PFSK-1 (cell line): Measurements from ENCODE around the gene LRGUK.

Source experiments
- POLR2AphosphoS5 ChIP-seq: IDR thresholded peaks from 2 replicates; pipeline ENCODE4 v1.6.1; 2012; ENCODE audit warnings: low read depth, mild to moderate bottlenecking, control low read depth, low read length, moderate library complexity
- SIN3A ChIP-seq: IDR thresholded peaks from 2 replicates; pipeline ENCODE4 v1.6.1; 2012; ENCODE audit warnings: mild to moderate bottlenecking, low read length, moderate library complexity, borderline replicate concordance; ENCODE audit not compliant: insufficient read depth
- TF ChIP-seq, protein P1 (sequence below), 2 experiments: IDR thresholded peaks; 2 replicates each; pipeline versions ENCODE4 v1.6.1 to v1.8.0; 2011 to 2012; ENCODE audit warnings: low read depth in 2 of 2, low read length in 2 of 2, control low read depth in 1 of 2, inconsistent platforms in 1 of 2, mild to moderate bottlenecking in 1 of 2, moderate library complexity in 1 of 2; ENCODE audit not compliant: insufficient read depth in 1 of 2

DNA sequence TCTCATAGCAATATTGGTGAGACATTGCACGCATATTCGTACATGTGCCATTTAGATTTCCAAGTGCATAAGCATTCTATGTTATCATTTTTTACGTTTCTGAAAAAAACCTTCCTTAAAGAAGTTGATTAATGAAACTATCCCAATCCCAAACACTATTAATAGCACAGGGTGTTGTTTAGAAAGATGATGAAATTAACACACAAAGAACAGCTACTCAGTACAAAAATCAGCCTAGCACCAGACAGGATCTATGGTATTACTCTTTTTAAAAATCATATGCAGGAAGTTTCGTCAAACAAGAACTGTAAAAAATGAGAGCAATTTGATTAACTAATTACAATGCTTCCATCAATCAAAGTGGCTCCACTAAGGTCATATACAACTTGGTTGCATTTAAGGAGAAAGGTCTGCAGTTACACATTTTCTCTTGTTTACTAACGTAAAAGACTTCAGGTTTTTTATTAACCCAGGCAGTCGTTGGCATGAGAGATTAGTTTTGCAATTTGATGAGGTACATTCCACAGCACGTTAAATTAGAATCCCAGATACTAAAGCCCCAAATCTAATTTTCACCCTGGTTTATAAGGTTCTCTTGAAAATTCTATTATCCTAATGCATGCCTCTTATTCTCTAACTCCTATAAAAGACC lies 151.5 kb downstream of the LRGUK start:
- TF ChIP-seq SIN3A: no peak
- no peak for TF ChIP-seq POLR2AphosphoS5
- TF ChIP-seq, protein P1, sequence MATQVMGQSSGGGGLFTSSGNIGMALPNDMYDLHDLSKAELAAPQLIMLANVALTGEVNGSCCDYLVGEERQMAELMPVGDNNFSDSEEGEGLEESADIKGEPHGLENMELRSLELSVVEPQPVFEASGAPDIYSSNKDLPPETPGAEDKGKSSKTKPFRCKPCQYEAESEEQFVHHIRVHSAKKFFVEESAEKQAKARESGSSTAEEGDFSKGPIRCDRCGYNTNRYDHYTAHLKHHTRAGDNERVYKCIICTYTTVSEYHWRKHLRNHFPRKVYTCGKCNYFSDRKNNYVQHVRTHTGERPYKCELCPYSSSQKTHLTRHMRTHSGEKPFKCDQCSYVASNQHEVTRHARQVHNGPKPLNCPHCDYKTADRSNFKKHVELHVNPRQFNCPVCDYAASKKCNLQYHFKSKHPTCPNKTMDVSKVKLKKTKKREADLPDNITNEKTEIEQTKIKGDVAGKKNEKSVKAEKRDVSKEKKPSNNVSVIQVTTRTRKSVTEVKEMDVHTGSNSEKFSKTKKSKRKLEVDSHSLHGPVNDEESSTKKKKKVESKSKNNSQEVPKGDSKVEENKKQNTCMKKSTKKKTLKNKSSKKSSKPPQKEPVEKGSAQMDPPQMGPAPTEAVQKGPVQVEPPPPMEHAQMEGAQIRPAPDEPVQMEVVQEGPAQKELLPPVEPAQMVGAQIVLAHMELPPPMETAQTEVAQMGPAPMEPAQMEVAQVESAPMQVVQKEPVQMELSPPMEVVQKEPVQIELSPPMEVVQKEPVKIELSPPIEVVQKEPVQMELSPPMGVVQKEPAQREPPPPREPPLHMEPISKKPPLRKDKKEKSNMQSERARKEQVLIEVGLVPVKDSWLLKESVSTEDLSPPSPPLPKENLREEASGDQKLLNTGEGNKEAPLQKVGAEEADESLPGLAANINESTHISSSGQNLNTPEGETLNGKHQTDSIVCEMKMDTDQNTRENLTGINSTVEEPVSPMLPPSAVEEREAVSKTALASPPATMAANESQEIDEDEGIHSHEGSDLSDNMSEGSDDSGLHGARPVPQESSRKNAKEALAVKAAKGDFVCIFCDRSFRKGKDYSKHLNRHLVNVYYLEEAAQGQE (IDR thresholded peaks at IDR 0.05; ENCODE audit: insufficient read depth in 1 of 2, low read depth in 2 of 2, low read length in 2 of 2): no peak
